Measurements from ENCODE around the gene POLH. TPM values are rescaled to one million over a fixed set of nuclear protein-coding genes. Genes with fewer than 3 reads are reported as not detected.

The POLH gene
- total and polyA plus RNA-seq, 9 of the 15 experiments (the other 6 are each of a cell fraction or from before 2014, with no cell fraction given), result 5.8 to 31.6 (median 20.6) TPM

DNA sequence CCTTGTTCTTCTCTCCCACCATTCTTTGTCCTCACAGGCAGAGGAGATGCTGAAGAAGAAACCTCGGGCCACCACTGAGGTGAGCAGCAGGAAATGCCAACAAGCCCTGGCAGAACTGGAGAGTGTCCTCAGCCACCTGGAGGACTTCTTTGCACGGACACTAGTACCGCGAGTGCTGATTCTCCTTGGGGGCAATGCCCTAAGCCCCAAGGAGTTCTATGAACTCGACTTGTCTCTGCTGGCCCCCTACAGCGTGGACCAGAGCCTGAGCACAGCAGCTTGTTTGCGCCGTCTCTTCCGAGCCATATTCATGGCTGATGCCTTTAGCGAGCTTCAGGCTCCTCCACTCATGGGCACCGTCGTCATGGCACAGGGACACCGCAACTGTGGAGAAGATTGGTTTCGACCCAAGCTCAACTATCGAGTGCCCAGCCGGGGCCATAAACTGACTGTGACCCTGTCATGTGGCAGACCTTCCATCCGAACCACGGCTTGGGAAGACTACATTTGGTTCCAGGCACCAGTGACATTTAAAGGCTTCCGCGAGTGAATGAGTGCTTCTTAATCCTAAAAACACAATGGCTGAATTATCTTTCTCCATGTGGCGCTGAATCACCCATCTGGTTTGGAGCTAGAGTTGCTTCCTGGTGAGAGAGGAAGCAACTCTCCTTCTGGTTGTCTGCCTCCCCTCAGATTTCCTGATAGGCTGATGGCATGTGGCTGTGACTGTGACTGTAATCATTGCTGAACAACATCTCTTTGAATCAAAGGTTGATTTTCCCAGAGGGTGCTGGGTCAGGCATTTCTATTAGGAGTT lies 64.2 kb downstream of the POLH start (continued):
- TF ChIP-seq NELFE (IDR thresholded peaks at IDR 0.05; ENCODE audit: insufficient read depth, insufficient read length) (no peak), ZNF785 (CRISPR knock-in tag; IDR thresholded peaks at IDR 0.05) (no peak), ARID1B (IDR thresholded peaks at IDR 0.05) (peak; percentile 87), ZNF239 (CRISPR knock-in tag; IDR thresholded peaks at IDR 0.05) (peak; percentile 42; the same call in 1 of the 2 replicates), EWSR1 (IDR thresholded peaks at IDR 0.05; ENCODE audit: borderline replicate concordance, low read depth, partially characterized antibody) (no peak), NCOR1 (IDR thresholded peaks at IDR 0.05) (peak; percentile 79), RBM25 (IDR thresholded peaks at IDR 0.05; ENCODE audit: low read depth, low read length, severe bottlenecking) (no peak), EP400 (IDR thresholded peaks at IDR 0.05) (peak; percentile 85), HEY1 (CRISPR knock-in tag; IDR thresholded peaks at IDR 0.05; ENCODE audit: borderline replicate concordance) (no peak), ZNF3 (CRISPR knock-in tag; IDR thresholded peaks at IDR 0.05) (no peak), PRPF4 (IDR thresholded peaks at IDR 0.05; ENCODE audit: insufficient read depth, low read depth, low read length, poor library complexity, severe bottlenecking) (no peak), CHD1 (IDR thresholded peaks at IDR 0.05; ENCODE audit: low read length) (no peak), FOSL1 (tag; conservative IDR thresholded peaks at IDR 0.05) (peak; percentile 94)
- TF ChIP-seq, protein P1, sequence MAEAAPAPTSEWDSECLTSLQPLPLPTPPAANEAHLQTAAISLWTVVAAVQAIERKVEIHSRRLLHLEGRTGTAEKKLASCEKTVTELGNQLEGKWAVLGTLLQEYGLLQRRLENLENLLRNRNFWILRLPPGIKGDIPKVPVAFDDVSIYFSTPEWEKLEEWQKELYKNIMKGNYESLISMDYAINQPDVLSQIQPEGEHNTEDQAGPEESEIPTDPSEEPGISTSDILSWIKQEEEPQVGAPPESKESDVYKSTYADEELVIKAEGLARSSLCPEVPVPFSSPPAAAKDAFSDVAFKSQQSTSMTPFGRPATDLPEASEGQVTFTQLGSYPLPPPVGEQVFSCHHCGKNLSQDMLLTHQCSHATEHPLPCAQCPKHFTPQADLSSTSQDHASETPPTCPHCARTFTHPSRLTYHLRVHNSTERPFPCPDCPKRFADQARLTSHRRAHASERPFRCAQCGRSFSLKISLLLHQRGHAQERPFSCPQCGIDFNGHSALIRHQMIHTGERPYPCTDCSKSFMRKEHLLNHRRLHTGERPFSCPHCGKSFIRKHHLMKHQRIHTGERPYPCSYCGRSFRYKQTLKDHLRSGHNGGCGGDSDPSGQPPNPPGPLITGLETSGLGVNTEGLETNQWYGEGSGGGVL (CRISPR knock-in tag; IDR thresholded peaks at IDR 0.05), result no peak
- TF ChIP-seq, protein P2, sequence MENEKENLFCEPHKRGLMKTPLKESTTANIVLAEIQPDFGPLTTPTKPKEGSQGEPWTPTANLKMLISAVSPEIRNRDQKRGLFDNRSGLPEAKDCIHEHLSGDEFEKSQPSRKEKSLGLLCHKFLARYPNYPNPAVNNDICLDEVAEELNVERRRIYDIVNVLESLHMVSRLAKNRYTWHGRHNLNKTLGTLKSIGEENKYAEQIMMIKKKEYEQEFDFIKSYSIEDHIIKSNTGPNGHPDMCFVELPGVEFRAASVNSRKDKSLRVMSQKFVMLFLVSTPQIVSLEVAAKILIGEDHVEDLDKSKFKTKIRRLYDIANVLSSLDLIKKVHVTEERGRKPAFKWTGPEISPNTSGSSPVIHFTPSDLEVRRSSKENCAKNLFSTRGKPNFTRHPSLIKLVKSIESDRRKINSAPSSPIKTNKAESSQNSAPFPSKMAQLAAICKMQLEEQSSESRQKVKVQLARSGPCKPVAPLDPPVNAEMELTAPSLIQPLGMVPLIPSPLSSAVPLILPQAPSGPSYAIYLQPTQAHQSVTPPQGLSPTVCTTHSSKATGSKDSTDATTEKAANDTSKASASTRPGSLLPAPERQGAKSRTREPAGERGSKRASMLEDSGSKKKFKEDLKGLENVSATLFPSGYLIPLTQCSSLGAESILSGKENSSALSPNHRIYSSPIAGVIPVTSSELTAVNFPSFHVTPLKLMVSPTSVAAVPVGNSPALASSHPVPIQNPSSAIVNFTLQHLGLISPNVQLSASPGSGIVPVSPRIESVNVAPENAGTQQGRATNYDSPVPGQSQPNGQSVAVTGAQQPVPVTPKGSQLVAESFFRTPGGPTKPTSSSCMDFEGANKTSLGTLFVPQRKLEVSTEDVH (IDR thresholded peaks at IDR 0.05; ENCODE audit: low read depth, partially characterized antibody), result no peak
- TF ChIP-seq, protein P3, sequence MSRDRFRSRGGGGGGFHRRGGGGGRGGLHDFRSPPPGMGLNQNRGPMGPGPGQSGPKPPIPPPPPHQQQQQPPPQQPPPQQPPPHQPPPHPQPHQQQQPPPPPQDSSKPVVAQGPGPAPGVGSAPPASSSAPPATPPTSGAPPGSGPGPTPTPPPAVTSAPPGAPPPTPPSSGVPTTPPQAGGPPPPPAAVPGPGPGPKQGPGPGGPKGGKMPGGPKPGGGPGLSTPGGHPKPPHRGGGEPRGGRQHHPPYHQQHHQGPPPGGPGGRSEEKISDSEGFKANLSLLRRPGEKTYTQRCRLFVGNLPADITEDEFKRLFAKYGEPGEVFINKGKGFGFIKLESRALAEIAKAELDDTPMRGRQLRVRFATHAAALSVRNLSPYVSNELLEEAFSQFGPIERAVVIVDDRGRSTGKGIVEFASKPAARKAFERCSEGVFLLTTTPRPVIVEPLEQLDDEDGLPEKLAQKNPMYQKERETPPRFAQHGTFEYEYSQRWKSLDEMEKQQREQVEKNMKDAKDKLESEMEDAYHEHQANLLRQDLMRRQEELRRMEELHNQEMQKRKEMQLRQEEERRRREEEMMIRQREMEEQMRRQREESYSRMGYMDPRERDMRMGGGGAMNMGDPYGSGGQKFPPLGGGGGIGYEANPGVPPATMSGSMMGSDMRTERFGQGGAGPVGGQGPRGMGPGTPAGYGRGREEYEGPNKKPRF (IDR thresholded peaks at IDR 0.05; ENCODE audit: low read depth, low read length), result no peak
- TF ChIP-seq, protein P4, sequence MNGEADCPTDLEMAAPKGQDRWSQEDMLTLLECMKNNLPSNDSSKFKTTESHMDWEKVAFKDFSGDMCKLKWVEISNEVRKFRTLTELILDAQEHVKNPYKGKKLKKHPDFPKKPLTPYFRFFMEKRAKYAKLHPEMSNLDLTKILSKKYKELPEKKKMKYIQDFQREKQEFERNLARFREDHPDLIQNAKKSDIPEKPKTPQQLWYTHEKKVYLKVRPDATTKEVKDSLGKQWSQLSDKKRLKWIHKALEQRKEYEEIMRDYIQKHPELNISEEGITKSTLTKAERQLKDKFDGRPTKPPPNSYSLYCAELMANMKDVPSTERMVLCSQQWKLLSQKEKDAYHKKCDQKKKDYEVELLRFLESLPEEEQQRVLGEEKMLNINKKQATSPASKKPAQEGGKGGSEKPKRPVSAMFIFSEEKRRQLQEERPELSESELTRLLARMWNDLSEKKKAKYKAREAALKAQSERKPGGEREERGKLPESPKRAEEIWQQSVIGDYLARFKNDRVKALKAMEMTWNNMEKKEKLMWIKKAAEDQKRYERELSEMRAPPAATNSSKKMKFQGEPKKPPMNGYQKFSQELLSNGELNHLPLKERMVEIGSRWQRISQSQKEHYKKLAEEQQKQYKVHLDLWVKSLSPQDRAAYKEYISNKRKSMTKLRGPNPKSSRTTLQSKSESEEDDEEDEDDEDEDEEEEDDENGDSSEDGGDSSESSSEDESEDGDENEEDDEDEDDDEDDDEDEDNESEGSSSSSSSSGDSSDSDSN (IDR thresholded peaks at IDR 0.05; ENCODE audit: borderline replicate concordance in 1 of 2, low read depth in 2 of 2, low read length in 2 of 2), result 0 out of 4 replicates have a peak, but pooled peaks of 1 of the 2 experiments have one; percentile 21
